H7 (cell line): ENCODE measurements around the gene MREG. TPM values are rescaled to one million over a fixed set of nuclear protein-coding genes. Genes with fewer than 3 reads are reported as not detected.
"Not testable (repeated sequence)": the region's sequence is repeated elsewhere in the genome, so short reads cannot be mapped to it uniquely, and the experiment has no call there.

Experiments used
- DNase-seq: peaks from one replicate; pipeline ENCODE4 v3.0.0; 2012
- H3K27me3 ChIP-seq: 2 replicates; pipeline ENCODE4 v1.6.0; 2011; ENCODE audit warnings: mild to moderate bottlenecking, low read length; ENCODE audit not compliant: control insufficient read depth, insufficient read depth
- H3K36me3 ChIP-seq: replicated peaks from 2 replicates; pipeline ENCODE4 v1.5.1; 2011; ENCODE audit warnings: low read length; ENCODE audit not compliant: control insufficient read depth, insufficient read depth
- H3K4me3 ChIP-seq: 2 replicates; pipeline ENCODE4 v1.5.1; 2011; ENCODE audit warnings: low read depth, mild to moderate bottlenecking, control low read depth, low read length, moderate library complexity; ENCODE audit not compliant: insufficient read depth
- total RNA-seq: library from RNA; depleted of rRNA; stranded (reverse); fragments of >200 nt; shearing (Covaris generic); gene quantifications from 2 replicates; pipeline ENCODE4 v1.2.3, GENCODE V29; 2014

MREG gene
- total RNA-seq, 1 experiment from 2014 or later: 14.9 TPM

DNA sequence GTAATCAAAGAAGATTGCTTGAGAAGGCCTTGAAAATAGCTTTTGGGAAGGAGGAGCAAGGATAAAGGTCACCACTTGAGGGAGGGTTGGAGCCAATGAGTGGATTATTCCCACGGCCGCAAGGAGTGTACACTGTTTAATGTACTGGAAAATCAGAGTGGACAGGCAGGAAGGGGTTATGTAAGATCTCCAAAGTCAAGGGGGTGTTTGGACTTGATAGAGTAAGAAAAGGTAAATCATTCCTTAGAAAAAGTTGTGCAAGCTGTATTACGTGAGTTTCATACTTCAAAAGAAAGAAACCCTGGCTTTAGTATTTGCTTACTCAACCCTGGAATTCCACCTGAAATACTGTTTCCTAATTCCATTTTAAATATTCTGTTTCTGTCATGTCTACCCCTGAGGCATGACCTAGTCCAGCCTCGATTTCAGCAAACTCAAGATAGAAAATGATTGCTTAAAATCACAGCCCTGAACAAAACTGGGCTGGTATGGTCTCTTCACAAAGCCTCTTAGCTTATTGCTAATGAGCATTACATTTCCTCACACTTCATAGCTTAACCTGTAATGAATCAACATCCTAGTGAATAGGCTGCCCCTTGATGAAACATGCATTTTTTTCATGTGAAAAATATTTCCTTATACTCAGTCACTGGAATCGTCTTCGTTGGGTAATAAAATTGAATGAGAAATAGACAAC lies 1.1 kb downstream of the MREG start:
- H3K27me3 ChIP-seq: no peaks in the 10 kb centered on the region
- peak; percentile 40 for DNase-seq
- H3K36me3 ChIP-seq: no peaks in the 10 kb centered on the region
- peak overlapping the region; percentile 75 for H3K4me3 ChIP-seq

DNA sequence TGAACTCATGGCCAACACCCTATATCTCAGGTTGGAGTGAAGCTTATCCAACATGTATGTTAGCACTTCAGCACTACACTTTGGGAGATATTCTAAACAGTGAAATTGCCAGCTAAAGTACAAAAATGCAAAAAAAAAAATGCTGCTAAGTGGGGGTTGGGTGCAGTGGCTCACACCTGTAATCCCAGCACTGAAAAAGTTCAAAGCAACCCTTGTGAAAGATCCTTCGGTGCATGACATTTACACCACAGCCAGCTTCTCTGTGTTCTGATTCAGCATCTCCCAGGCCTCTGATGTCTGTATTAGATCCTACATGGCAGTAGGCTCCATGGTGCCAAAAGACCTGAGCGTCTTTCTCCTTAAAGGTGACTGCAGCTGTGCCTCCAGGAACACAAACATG lies 4.1 kb downstream of the MREG start:
- H3K4me3 ChIP-seq, H3K36me3 ChIP-seq, DNase-seq, H3K27me3 ChIP-seq: not testable (repeated sequence)

DNA sequence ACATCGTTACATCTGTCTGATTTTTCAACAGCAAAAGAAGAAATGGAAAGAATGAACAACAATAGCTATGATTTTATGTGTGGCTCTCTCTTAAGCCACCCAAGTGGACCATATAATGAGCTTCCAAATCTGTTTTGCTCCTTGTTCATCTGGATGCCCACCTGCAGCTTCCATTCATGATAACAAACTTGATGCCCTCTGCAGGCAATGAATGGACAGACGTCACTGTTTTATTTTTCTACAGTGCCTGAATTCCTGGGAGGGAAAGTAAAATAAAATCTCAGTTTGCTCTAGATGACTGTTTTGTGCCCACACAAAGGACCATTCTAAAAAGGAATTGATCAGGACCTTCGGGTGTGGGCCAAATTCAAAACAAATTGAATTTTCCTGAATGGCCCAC lies 5.0 kb downstream of the MREG start:
- no peaks in the 10 kb centered on the region for H3K27me3 ChIP-seq
- no peak overlapping the region for H3K4me3 ChIP-seq
- H3K36me3 ChIP-seq: no peaks in the 10 kb centered on the region
- DNase-seq: no peak

DNA sequence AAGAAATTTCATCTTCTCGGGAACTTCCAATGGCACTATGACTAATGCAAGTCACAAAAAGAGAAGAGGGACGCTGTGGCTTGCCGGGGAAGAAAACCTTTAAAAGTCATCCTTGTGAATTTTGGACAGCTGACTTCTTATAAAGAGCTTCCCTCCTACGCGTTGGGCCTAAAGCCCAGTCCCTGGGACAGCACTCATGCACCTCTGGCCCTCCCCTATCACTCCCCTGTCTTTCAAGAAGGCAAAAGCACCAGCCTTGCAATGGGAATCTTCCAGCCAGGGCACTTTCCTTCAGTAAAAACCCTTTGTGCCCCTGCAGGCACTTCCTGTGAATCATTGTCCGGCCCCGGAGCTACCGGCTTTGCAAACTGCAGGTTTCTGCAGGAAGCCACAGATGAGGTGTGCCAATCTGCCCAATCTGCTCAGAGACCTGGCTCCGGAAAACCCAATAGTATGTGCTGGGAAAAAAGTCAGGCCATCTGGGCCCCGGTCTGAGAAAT lies 7.1 kb downstream of the MREG start:
- no peaks in the 10 kb centered on the region for H3K36me3 ChIP-seq
- DNase-seq: peak; percentile 49
- no peak overlapping the region for H3K4me3 ChIP-seq
- no peaks in the 10 kb centered on the region for H3K27me3 ChIP-seq

DNA sequence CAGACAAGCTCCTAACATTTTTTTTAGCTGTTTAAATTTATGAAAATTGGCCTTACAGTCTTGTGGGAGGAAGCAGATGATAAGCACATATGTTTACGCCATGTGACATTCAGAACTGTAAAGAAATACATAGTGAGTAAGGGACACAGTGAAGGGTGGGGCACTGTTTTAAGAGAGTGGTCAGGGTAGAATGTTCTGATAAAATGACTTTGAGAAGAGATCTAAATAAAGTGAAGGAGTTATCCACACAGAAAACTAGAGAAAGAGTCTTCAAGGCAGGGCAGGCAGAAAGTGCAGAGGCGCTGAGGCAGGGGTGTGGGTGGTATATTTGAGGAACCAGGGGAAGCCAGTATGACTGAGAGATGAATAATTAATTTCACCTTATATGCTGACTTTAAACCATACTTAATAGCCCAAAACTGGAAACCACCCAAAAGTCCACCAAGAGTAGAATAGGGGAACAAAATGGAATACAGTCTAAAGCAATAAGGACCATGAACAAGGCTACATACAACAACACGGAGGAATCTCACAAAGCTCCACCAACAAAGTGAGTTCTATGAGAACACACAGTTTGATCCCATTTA lies 8.6 kb downstream of the MREG start:
- H3K27me3 ChIP-seq: no peaks in the 10 kb centered on the region
- H3K4me3 ChIP-seq: no peak overlapping the region
- peaks cover 3% of the 10 kb centered on the region for H3K36me3 ChIP-seq
- DNase-seq: no peak

DNA sequence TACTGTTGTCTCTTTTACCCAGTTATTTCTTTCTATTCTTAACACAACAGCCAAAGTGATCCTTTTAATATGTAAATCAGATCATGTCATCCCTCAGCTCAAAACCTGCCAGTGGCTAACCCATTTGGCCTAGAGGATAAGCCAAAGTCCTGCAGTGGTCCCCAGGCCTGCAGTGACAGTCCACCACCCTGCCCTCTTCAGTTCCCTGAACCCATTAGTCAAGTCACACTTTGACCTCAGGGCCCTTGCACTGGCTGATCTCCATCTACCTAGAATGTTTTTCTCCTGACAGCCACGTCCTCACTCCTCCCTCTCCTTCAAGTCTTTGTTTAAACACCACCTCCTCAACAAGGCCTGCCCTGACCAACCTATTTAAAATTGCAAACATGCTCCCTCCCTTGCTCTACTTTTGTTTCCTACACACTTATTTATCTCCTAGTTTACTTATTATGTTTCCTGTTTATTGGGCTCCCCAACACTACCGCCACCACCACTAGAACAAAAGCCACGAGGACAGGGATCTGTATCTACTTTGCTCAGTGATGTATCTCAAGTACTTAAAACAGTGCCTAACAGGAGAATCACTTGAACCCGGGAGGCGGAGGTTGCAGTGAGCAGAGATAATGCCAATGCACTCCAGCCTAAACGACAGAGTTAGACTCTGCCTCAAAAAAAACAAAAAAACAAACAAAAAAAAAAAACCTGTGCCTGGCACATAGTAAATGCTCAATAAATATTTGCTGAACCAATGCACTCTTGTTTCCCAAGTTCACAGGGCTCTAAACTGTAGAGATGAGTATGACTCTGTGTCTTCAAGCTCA lies 9.3 kb downstream of the MREG start:
- peaks cover 5% of the 10 kb centered on the region for H3K36me3 ChIP-seq
- no peak for DNase-seq
- no peaks in the 10 kb centered on the region for H3K27me3 ChIP-seq
- no peak overlapping the region for H3K4me3 ChIP-seq

DNA sequence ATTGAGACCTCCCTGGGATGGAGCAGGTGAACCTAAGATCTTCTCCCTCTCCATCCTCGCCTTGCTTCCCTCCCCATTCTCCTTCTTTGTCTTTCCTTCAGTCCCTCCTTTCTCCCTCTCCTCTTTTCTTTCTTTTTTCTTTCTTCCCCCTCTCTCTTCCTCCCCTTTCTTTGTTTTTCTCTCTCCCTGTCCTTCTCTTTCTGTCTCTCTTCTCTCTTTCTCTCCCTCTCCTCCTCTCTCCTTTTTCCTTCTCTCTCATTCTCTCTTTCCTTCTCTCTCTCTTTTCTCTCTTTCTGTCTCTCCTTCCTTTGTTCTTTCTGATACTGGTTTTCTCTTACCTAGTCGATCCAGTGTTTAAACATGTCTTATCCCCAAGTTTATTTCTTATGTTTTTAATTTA lies 10.7 kb downstream of the MREG start:
- no peak for DNase-seq
- Histone ChIP-seq H3K27me3 (no peaks in the 10 kb centered on the region), H3K36me3 (peaks cover 5% of the 10 kb centered on the region), H3K4me3 (no peak overlapping the region)

DNA sequence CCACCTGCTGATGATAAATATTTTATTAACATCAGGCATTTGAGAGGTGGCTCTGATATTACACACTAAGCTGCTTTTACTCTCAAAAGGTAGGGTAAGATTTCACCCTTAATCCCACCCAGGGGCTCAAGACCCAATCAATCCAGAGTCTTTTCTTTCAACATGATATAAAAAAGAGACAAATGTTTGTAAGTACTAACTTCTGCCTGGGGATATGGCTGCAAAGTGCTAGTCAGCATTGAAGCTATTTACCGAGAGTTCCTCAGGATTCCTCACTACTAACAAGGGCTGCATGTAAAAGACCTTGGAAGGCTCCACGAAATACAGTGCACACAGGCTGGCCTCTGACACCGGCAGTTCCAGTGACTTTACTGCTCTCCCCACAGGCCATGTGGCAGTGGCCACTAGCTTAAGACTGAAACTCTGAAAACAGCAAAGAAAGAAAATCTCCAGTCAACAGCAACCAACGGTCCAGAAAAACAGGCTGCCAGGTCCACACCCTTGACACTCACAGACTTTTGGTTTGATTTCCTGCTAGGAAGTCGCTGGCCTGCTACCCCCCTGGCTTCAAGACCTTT lies 11.2 kb downstream of the MREG start:
- no peaks in the 10 kb centered on the region for H3K27me3 ChIP-seq
- no peak for DNase-seq
- H3K36me3 ChIP-seq: peaks cover 5% of the 10 kb centered on the region
- no peak overlapping the region for H3K4me3 ChIP-seq

DNA sequence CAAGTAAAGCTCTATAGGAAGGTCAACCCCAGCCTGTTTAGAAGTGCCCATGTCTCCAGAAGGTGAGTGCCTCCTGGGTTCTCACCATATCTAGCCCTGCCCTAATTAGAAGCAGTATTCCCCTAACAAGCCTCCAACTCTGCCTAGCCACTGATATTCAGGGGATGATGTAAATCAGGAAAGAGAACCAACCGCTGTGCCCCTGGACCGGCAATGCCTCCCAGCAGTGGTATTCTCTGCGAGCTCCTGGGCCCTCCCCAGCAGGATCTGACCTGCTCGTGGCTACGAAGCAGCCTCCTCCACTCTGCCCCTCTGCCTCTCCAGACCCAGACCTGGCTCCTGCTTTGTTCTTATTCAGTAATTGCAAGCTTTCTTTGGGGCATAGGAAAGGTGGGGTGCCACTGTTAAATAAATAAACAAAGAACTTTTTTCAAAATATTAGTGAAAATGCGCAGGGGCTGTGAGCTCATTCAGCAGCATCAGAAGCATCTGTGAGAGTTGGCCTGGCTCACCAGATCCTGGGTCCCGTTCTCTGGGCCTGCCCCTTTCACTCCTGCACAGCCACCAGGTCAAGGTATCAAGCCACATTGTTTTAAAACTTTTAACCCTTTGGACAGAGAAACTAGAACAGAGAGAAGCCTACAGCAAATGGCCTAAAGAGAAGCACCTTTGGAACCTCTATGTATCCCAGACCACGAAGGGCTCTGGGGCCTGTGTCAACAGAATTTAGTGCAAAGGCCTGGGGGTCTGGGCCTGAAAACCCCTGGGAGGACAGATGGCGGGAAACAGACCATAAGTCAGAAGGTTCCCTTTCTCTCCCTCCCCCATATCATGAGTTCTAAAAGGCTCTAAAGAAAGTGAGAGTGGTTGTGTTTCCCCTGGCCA lies 11.9 kb downstream of the MREG start:
- H3K36me3 ChIP-seq: peaks cover 5% of the 10 kb centered on the region
- DNase-seq: no peak
- no peak overlapping the region for H3K4me3 ChIP-seq
- H3K27me3 ChIP-seq: no peaks in the 10 kb centered on the region

DNA sequence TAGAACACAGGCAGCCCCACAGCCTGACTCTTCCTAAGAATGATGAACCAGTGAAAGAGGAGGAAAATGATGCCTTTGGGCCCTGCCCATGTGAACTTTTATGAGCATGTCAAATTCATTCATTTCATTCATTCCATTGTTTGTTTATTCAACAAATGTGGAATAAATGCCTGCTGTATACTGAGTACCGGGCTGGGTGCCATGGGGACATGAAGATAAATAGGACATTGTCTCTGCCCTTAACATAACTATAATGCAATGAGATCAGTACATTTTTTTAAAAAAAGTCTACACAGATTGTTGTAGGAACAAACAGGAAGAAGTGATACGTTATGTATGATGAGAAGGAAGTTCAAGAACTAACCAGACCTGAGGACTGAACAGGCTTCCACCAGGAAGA lies 14.7 kb downstream of the MREG start:
- DNase-seq: no peak
- Histone ChIP-seq H3K4me3 (no peak overlapping the region), H3K36me3 (peaks cover 5% of the 10 kb centered on the region)

DNA sequence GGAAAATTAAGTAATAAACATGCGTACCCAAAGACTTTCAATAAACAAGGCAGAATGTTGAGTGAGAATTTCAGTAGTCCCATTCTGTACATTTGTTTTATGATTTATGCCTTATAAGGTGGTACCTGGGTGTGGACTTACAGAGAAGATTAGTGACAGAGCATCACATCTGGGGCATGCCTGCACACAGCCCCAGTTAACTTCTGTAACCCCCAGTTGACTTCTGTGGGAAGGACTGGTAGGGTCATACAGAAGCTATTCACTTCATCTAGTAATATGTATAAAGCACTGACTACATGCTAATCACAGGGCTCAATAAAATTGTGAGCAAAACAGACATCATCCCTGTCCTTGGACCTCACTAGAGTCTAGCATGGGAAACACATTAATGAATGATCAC lies 16.1 kb downstream of the MREG start:
- no peak overlapping the region for H3K4me3 ChIP-seq
- H3K27me3 ChIP-seq: no peaks in the 10 kb centered on the region
- peaks cover 5% of the 10 kb centered on the region for H3K36me3 ChIP-seq
- DNase-seq: no peak

More for the DNA sequence above, 14.7 kb downstream of the MREG start:
- no peaks in the 10 kb centered on the region for H3K27me3 ChIP-seq

DNA sequence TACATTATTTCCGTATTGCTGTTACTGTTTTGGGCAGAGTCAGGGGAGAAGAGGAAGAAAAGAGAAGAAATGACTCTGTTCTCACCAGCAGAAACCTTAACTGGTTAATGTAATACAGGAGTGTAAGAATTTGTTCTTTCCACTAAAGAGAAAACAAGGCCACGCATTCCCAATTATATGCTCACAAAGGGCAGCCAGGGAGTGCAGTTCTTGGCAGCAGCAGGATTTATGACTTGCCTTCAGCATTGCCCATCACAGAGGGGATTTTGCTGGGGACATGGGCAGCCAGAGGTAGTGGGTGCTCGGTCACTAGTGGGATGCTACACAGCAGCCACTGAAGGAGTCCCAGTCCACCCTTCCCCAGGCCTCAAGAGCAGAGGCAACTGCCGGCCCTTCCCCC lies 18.4 kb downstream of the MREG start:
- no peak for DNase-seq
- Histone ChIP-seq H3K36me3 (peaks cover 2% of the 10 kb centered on the region), H3K27me3 (no peaks in the 10 kb centered on the region), H3K4me3 (no peak overlapping the region)

DNA sequence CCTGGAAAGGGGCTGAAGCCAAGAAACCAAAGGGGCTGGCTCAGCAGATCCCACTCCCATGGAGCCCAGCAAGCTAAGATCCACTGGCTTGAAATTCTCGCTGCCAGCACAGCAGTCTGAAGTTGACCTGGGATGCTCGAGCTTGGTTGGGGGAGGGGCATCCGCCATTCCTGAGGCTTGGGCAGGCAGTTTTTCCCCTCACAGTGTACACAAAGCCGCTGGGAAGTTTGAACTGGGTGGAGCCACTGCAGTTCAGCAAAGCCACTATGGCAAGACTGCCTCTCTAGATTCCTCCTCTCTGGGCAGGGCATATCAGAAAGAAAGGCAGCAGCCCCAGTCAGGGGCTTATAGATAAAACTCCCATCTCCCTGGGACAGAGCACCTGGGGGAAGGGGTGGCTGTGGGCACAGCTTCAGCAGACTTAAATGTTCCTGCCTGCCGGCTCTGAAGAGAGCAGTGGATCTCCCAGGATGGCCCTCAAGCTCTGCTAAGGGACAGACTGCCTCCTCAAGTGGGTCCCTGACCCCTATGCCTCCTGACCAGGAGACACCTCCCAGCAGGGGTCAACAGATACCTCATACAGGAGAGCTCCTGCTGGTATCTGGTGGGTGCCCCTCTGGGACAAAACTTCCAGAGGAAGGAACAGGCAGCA lies 24.7 kb downstream of the MREG start:
- H3K27me3 ChIP-seq, H3K4me3 ChIP-seq, DNase-seq, H3K36me3 ChIP-seq: not testable (repeated sequence)
